Stimulated activated naive CD4-positive, alpha-beta T cell treated with Interleukin-2 at 50 U/mL for 16 hours (primary cell): ENCODE measurements around the gene GABARAPL2.
"Not testable (repeated sequence)": the region's sequence is repeated elsewhere in the genome, so short reads cannot be mapped to it uniquely, and the experiment has no call there.

Experiments
- DNase-seq: peaks from one replicate; lab custom pipeline; 2025; lab: John Stamatoyannopoulos, UW

Gene GABARAPL2, protein sequence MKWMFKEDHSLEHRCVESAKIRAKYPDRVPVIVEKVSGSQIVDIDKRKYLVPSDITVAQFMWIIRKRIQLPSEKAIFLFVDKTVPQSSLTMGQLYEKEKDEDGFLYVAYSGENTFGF

DNA sequence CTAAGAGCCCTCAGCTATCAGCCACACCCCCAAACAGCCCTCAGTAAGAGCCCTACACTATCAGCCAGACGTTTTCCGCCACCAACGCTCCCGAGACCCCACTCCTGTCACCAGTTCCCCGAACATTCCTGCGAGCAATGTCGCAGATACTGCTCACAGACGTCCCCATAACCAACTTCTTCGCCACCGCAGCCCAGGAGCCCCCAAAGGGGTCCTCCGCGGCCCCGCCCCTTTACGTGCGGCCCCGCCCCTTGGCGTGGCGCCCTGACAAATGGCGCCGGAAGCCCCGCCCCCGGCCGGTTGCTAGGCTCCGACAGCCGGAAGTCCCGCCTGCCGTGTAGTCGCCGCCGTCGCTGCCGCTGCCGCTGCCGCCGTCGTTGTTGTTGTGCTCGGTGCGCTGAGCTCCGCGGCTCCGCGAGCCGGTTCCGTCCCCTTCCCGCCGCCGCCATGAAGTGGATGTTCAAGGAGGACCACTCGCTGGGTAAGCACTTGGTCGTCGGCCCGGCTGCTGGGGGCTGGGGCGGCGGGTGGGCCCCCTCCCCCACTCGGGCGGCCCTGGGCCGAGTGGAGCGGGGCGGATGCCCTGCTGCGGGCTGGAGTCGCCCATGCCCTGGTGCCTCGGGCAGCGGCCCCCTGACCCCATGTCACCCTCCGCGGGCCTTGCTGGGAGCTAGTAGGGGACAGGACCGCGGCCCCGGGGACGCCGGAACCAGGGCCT is at the start of gene GABARAPL2:
Gene GABARAPL2, plus strand, starts transcription at position 340 of the 718 bp plus-strand sequence. Its CDS starts 108 bp downstream, at position 448.
- peak; percentile 85 for DNase-seq

DNA sequence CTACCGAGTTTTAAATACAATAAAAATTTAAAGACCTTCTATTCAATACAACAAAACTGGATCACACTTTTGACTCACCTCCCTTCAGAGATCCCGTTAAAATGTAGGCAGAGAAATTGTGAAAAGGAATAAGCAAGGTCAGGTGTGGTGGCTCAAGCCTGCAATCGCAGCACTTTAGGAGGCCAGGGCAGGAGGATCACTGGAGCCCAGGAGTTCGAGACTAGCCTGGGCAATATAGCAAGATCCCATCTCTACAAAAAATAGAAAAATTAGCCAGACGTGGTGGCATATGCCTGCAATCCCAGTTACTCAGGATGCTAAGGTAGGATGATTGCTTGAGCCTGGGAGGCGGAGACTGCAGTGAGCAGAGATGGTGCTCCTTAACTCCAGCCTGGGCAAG is 47.0 kb upstream of the GABARAPL2 start:
- no peak for DNase-seq

DNA sequence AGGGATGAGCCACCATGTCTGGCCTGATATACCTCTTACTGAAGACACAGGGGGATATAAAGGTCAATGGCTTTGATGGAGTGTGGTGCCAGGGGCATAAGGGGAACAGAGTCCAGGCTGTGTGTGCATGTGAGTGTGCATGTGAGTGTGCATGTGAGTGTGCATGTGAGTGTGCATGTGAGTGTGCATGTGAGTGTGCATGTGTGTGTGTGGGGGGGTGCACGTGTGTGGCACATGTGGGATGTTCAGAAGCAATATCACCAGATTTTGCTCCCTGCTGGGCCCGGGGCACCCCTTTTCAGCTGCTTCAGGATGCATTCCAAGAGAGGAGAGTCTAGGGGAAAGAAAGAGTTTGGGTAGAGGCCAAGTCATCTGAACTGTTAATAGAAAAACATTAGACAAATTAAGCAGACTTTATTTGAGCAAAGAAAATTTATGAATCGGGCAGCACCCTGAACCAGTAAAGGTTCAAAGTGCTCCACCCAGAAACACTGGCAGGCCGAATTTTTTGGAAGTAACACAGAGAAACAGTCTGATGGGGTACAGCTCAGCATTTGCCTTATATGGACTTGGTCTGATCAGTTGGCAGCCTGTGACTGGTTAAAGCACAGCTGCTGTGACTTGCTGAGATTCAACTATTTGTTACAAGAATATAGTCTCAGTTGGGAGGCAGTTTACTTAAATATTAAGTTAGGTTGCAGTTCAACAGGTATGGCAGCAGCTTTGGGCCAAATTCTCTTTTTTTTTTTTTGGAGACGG is 40.0 kb upstream of the GABARAPL2 start:
- no peak for DNase-seq

DNA sequence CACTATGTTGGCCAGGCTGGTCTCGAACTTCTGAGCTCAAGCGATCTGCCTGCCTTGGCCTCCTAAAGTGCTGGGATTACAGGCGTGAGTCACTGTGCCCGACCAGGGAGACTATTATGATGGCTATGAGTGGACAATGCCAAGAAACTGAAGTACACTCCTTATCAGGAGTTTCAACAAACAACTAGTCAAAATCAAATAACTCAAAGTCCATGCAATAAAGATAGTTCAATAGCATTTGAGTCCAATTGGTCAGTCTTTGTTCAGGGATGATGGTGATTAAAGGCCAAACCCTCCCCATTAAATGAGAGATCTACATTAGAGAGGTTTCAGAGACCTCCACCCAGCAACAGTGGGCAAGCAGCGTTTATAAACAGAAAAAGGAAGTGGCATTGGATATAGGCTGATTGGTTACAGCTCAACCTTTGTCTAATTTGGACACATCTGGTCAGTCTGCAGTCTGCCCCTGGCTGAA is 38.3 kb upstream of the GABARAPL2 start:
- DNase-seq, result no peak

DNA sequence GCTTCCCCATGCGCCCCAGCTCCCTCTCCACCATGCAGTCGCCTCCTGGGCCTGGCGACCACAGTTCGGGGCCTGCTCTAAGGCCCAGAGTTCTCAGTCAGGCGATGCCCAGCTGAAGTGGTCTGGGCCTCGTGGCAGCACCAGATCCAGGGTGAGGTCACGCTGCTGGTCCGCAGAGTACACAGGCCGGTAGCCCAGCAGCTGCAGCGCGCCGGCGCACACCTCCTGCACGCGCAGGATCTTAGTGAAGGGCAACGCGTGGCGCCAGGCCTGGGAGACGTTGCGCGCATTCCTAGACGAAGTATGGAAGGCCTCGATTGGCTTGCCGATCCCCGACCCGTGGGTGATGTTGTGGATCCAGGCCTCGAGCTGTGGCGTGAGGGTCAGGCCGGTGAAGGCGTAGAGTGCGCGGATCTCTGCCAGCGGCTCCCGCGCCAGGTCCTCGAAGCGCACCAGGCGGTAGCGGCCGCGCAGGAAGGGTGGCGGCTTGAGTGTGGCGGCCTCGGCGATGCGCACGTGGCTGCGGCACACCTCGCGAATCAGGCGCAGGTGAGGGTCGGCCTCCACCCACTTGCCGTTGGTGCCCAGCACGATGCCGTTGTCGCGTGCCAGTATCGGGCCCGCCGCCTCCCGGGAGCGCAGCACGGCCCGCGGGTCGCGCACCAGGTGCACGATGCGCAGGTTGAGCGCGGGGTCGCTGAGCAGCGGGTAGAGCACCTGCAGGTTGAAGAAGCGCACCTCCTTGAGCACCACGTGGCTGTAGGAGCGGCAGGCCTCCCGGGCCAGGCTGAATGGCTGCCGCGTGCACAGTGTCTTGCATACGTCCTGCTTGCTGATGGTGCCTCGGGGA is 36.9 kb upstream of the GABARAPL2 start:
- no peak for DNase-seq

DNA sequence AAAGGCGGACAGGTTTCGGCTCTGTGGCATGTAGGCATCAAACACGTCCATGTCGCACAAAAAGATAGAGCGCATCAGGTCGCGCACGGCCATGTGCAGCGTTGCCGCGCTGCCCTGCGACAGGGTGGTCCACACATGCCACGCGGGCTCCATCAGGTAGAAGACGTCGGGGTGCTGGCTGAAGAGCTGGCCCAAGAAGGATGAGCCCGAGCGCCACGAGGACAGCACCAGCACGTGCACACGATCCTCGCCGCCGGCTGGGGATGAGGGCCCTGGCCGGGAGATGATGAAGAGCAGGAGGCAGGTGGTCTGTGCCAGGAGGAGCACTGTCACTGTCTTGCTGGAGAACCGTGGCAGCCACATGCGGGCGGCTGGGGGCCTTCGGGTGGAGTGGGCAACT is 36.2 kb upstream of the GABARAPL2 start:
- DNase-seq, result no peak

DNA sequence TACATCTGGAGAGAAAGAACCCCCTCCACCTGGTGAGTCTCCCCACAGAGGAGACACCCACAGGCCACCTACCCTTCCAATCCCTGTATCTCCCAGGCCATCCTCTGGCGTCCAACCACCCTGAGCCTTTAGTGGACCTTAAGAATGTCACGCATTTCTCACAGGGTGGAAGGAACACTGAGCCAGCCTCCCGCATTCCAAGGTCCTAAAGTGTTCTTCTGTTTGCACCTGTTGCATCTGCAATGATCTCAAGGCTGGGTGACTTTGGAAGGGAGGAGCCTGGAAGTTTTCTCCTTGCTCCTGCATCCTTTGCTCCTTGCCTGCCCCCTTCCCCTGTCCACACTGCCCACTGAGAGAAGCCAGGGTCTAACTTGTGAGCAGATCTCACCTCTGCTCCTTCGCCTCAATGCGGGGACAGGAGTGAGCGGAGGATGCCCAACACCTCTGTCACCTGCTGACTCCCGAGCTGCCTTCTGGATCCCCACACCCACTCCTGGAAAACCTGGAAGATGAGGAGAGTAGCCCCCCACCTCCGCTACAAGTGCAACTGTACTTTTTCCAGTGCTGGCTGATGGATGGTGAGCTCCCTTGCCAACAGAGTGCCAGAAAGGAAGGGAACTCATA is 33.9 kb upstream of the GABARAPL2 start:
- no peak for DNase-seq

DNA sequence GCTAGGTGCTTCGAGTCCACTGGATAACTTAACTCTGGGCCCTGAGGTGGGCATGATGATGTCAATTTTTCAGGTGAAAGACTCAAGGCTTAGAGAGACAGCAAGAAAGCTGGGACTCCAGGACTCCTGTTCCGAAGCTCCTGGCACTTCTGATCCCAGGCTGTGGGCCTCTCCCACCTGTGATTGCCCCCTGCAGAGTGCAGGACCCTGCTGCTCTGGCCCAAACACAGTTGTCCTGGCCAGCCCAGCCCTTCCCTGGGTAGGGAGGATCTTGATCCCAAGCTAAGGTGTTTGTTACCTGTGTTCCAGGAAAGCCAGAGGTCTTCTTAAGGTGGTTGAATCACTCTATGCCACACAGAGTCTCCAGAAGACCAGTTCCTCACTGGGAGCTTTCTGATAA is 33.4 kb upstream of the GABARAPL2 start:
- no peak for DNase-seq

DNA sequence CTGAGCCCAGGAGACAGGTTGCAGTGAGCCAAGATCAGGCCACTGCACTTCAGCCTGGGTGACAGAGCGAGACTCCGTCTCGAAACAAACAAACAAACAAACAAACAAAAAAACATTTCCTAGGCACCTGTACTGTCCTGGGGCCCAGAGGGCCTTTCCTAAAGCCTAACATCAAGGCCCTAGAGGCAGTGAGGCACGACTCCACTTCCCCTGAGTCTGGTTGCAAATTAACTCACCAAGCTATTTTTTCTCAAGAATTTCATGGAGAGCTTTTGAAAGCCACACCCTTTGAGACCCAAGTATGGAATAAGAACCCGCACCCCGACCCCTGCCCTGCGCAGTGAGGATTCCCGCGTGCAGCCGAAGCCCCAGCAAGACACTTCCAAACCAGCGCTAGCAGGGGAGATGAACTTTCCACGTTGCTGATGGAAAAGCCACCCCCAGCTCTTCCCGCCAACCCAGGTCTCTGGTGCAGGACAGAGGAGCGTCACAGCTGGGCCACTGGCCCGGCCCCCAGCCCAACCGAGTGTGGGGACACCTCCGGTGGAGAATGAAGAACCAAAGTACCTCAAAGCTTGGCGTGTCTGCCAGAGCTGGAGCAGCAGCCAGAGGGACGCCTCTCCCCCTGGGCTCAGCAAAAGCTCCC is 31.5 kb upstream of the GABARAPL2 start:
- DNase-seq, result no peak

DNA sequence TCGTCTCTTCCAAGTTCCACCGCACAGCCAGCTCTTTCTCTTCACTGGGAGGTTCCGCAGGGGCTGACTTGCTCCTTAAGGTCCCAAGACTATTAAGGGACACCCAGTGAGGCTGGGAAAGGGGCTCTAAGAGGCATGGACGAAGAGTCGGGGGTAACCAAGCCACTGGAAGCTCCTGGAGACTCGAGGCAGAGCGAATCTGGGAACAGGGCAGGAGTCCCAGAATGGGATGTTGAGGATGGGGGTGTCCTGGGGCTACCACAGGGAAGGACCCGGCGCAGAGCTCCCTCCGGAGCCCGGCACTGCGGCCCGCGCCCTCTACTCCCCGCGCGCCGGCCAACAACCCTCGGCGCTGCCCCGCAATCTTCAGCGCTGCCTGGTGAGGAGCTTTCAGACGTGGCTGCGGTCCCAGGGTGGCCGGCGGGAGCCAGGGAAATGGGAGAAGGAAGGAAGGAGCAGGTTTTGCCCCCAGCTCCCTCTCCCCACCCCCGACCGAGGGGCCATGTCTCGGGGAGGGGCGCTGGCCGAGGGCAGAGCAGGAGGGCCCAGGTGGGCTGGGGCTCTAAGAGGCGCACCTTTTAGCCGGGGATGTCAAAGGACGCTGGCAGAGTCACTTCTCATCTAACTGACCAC is 30.9 kb upstream of the GABARAPL2 start:
- no peak for DNase-seq

DNA sequence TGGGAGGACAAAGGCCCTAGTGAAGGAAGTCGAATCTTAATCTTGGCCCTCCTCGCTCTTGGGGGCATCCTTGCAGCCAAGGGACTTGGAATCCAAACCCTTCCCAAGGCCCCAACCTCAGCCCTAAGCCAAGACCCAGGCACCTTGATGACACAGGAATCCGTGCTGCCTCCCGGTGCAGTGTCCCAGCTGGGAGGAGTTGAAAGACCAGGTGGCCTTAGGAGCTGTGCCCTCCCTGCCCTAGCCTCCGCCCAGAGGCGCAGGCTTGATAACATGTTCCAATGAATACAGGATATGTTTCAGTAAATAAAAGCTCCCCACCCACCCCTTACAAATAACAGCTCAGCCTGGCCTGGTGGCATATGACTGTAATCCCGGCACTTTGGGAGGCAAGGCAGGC is 30.3 kb upstream of the GABARAPL2 start, which contains the start of gene CHST5:
Gene CHST5, minus strand, starts transcription at position 208 of the 400 bp plus-strand sequence. CDS start 5,724 bp downstream, outside the sequence.
- DNase-seq, result no peak

DNA sequence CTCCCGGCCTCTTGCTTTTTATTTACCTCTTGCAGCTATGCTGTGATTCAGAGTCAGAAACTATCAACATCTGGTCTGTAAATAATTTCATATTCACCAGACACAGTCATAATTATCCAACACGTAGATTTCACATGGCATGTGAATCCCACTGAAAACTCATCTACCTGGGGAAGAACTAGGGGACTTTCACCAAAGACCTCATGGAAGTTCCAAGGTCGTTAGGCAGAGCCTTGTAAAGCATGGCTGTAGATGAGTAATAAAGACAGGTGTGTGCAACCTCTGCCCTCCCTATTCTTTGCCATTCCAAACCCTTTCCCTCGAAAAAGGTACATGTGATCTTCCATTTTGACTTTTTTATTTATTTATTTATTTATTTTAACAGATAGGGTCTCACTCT is 28.4 kb upstream of the GABARAPL2 start:
- DNase-seq, result no peak

DNA sequence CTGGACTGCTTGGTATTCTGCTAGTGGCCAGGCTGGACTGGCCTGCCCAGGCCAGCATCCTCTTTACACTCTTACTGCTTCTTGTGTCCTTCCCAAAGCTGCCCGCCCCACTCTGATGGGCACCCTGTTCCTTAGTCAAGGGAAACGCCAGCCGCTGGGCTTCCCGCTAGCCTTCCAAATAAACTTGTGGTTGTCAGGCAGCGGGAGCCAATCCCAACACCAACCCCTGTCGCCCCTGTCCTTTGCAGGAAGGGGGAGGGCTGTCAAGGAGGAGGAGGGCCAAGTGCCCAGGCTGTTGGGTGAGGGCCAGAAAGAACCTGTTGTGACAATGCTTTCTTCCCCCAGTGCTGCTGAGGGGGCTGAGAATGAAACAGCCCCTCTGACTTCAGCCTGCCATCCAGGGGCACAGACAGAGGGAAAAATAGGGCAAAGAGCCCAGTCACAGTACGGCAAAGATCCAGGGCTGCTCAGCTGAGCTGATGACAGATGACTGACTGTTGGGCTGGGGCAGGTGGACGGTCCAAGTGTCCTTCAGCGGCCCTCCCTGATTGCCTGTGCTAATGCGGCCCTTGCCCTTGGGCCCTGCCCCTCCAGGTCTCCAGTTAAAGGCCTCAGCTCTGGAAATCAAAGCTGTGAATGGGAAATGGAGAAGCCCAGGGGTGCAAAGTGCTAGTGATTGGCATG is 27.2 kb upstream of the GABARAPL2 start:
- not testable (repeated sequence) for DNase-seq

DNA sequence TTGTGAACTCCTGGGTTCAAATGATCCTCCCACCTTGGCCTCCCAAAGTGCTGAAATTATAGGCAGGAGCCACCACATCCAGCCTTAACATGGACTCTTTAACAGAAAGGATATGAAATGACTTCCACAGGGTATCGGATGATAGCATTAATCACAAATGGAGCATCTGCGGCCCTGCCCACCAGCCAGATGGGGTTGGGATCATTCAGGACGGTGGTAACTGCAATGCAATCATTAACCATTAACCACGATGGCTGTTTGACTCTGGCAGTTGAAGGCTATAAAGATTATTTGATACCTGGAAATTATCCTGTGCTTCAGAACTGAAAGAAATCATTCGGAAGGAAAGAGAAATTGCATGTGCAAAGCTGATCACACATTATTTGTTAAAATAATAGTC is 24.9 kb upstream of the GABARAPL2 start:
- DNase-seq, result no peak

DNA sequence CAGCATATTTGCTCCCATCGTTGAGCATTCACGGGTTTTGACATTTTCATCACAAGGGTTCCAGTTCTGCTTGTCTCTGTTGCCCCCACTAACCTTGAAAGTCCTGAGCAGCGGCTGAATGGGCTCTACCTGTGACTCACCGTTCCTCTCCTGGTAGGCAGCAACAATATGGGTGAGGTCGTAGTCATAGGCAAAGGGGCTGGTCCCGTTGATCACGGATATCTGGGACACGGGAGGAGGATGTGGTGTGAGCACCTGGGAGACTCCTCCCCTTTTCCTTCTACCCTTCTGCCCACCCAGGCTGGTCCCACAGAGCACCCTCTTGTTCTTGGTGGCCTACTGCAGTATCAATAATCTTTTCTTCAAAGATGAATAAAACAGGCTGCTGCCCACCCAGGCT is 23.7 kb upstream of the GABARAPL2 start:
- DNase-seq, result not testable (repeated sequence)

DNA sequence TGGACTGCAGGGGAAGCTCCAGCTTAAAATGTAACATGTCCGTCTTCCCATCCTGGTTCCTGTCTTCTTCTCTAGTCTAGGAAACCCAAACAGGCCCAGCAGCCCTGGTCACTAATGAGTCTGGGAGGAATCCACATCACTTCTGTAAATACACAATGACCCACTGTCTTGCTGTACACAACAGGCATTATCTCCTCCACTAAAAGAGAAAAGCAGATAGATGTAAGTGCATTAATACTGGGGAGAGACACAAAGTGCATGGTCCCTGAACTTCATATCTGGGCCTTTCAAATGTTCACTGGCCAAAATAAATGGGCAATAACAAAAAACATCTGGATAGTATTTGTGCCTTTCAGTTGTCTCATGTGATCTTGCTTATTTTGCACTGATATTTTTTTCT is 20.3 kb upstream of the GABARAPL2 start:
- not testable (repeated sequence) for DNase-seq

DNA sequence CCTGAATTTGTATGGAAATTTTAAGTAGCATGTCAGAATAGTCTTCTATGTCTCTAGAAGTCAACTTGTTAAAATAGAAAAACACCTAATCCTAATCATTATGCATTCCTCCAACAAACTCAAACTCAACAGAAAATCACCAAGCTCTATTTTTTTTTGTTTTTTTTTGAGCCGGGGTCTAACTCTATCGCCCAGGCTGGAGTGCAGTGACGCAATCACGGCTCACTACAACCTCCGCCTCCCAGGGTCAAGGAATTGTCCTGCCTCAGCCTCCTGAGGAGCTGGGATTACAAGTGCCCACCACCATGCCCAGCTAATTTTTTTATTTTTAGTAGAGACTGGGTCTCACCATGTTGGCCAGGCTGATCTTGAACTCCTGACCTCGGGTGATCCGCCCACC is 19.9 kb upstream of the GABARAPL2 start:
- DNase-seq, result no peak

DNA sequence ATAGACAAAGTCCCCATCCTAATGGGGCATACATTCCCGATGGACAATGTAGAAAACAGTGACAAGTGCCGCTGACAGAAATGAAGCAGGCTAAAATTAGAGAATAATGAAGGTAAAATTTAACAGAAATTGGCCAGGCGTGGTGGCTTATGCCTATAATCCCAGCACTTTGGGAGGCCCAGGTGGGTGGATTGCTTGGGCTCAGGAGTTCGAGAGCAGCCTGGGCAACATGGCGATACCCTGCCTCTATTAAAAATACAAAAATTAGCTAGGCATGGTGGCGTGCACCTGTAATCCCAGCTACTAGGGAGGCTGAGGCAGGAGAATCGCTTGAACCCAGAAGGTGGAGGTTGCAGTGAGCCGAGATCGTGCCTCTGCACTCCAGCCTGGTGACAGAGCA is 17.7 kb upstream of the GABARAPL2 start:
- not testable (repeated sequence) for DNase-seq

DNA sequence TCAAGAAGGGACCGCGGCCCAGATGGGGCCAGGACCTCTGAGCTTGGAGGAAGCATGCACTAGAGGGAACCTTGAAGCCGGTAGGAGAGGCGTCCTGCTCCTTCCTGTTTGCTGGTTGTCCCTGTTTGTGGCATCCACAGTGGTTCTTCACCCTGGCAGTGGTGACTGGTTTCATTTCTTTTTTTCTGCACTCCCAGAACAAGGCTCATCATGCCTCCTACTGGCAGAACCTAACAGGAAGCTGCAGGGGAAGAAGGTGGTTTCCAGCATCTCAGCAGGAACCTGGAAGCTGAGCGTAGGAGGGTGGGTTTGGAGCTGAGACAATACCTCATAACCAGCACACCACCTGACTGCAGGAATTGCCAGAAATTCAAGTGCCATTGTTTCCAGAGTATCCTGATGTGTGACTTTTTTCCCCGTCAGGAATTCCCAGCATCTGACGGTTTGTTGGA is 15.9 kb upstream of the GABARAPL2 start:
- DNase-seq, result no peak

DNA sequence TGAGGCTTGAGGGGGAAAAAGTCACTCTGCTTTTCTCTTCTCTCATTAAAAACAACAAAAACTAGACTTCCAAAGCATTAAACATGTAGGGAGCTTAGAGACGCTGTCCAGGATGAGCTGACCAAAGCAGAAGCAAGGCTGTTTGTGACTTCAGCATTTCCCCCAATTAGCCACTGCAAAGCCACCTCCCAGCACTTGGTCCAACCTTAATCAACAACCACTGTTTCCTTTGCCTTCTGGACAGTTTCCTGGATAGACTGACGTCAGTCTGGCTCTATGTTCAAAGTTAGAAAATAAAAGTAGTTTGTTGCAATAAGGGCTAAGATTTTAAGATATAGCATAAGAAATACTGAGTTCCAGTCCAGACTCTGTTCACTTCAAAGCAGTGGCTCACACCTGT is 13.2 kb upstream of the GABARAPL2 start:
- DNase-seq, result no peak
